ENCODE data around the gene TBC1D22B. TPM values are rescaled to one million over a fixed set of nuclear protein-coding genes. Genes with fewer than 3 reads are reported as not detected.

TBC1D22B gene
- total RNA-seq, 4 donors from 2014 or later: 7.3 to 10.2 (median 8.6) TPM

- Histone ChIP-seq H3K4me1 (peaks cover 39 to 57% (median 49%) of the 10 kb centered on the region in 4 donors), H3K27me3 (no peaks in the 10 kb centered on the region), H3K27ac (replicated peaks in 1 of 4) (peak overlapping the region; percentile 74 to 81 (median 76)), H3K4me3 (no peak overlapping the region), H3K9me3 (no peaks in the 10 kb centered on the region), H3K36me3 (no peaks in the 10 kb centered on the region)
- WGBS: 33% methylated on average over 6 of the region's 6 CpGs
- TF ChIP-seq POLR2A (IDR thresholded peaks at IDR 0.05; ENCODE audit: low read depth) (no peak), POLR2AphosphoS5 (IDR thresholded peaks at IDR 0.05) (peak; percentile 82 to 92), CTCF (IDR thresholded peaks at IDR 0.05) (no peak)
- intact Hi-C loops (cut with DNase I): no loop called here
- peak; percentile 96 for DNase-seq (ENCODE audit: extremely low spot score)
Measured at GRCh38 chr6:37244430-37245310, 12.9 kb upstream of the TBC1D22B start.

GRCh38 chr6:37251211-37251780 lies 6.3 kb upstream of the TBC1D22B start:
- H3K27ac ChIP-seq (replicated peaks in 1 of 4): no peak overlapping the region
- no peak for DNase-seq (ENCODE audit: extremely low spot score)
- 70% methylated on average over 4 of the region's 4 CpGs for WGBS
- no peaks in the 10 kb centered on the region for H3K9me3 ChIP-seq
- no peaks in the 10 kb centered on the region for H3K4me1 ChIP-seq
- TF ChIP-seq CTCF (IDR thresholded peaks at IDR 0.05) (no peak), POLR2AphosphoS5 (IDR thresholded peaks at IDR 0.05) (no peak), POLR2A (IDR thresholded peaks at IDR 0.05; ENCODE audit: low read depth) (no peak), EP300 (IDR thresholded peaks at IDR 0.05) (no peak)
- H3K36me3 ChIP-seq: no peaks in the 10 kb centered on the region
- intact Hi-C loops (cut with DNase I): no loop called here
- H3K27me3 ChIP-seq: no peaks in the 10 kb centered on the region
- H3K4me3 ChIP-seq: no peak overlapping the region

GRCh38 chr6:37253486-37254007 lies 4.0 kb upstream of the TBC1D22B start:
- H3K9me3 ChIP-seq: no peaks in the 10 kb centered on the region
- TF ChIP-seq POLR2A (IDR thresholded peaks at IDR 0.05; ENCODE audit: low read depth) (no peak), POLR2AphosphoS5 (IDR thresholded peaks at IDR 0.05) (no peak), CTCF (IDR thresholded peaks at IDR 0.05) (no peak), EP300 (IDR thresholded peaks at IDR 0.05) (no peak)
- H3K4me1 ChIP-seq: peaks cover 3 to 13% (median 11%) of the 10 kb centered on the region in 4 donors
- DNase-seq (ENCODE audit: extremely low spot score): no peak
- no peaks in the 10 kb centered on the region for H3K36me3 ChIP-seq
- H3K4me3 ChIP-seq: no peak overlapping the region
- H3K27me3 ChIP-seq: no peaks in the 10 kb centered on the region
- no peak overlapping the region for H3K27ac ChIP-seq (replicated peaks in 1 of 4)
- intact Hi-C loops (cut with DNase I): no loop called here

GRCh38 chr6:37254881-37255280 lies 2.7 kb upstream of the TBC1D22B start:
- no peak for DNase-seq (ENCODE audit: extremely low spot score)
- Histone ChIP-seq H3K4me1 (peaks cover 11 to 26% (median 21%) of the 10 kb centered on the region in 4 donors), H3K4me3 (no peak overlapping the region), H3K36me3 (no peaks in the 10 kb centered on the region), H3K27ac (replicated peaks in 1 of 4) (no peak overlapping the region), H3K9me3 (no peaks in the 10 kb centered on the region), H3K27me3 (no peaks in the 10 kb centered on the region)
- no peak for TF ChIP-seq POLR2A (IDR thresholded peaks at IDR 0.05; ENCODE audit: low read depth)
- no peak for TF ChIP-seq EP300 (IDR thresholded peaks at IDR 0.05)
- no peak for TF ChIP-seq CTCF (IDR thresholded peaks at IDR 0.05)
- no peak for TF ChIP-seq POLR2AphosphoS5 (IDR thresholded peaks at IDR 0.05)
- intact Hi-C loops (cut with DNase I): no loop called here
- 95% methylated on average over 5 of the region's 5 CpGs for WGBS
